AG04450 (cell line): ENCODE data around the gene MRGPRG. TPM values are rescaled to one million over a fixed set of nuclear protein-coding genes. Genes with fewer than 3 reads are reported as not detected.
A peak's percentile ranks its signal among the peaks of the same experiment; 100 is the strongest.
"Not testable (repeated sequence)": the region's sequence is repeated elsewhere in the genome, so short reads cannot be mapped to it uniquely, and the experiment has no call there.

Experiments
- CTCF ChIA-PET: fragments of 300-600, 350-600 bp; formaldehyde crosslinking; extraction: SDS; loops from one replicate; lab custom pipeline; 2022; ENCODE audit warnings: antibody characterized with exemption, inconsistent platforms; lab: Charles Lee
- POLR2A ChIA-PET: fragments of 350-600 bp; formaldehyde crosslinking; extraction: SDS; loops from one replicate; lab custom pipeline; 2021; ENCODE audit warnings: antibody characterized with exemption, inconsistent platforms; lab: Yijun Ruan, JAX
- DNase-seq: peaks from one replicate; pipeline ENCODE4 v3.0.0-alpha.2; 2011; ENCODE audit warnings: low read depth, low spot score
- H3K27ac ChIP-seq: one replicate; pipeline ENCODE4 v1.5.1; 2012; ENCODE audit warnings: low read depth, low read length, control low read depth
- H3K27me3 ChIP-seq: one replicate; pipeline ENCODE4 v1.6.0; 2012; ENCODE audit warnings: low read length; ENCODE audit not compliant: control insufficient read depth, insufficient read depth
- H3K4me3 ChIP-seq: 2 replicates; pipeline ENCODE4 v1.5.1; 2011; ENCODE audit warnings: mild to moderate bottlenecking, low read depth, low read length, control low read depth
- H3K9me3 ChIP-seq: 2 replicates; pipeline ENCODE4 v1.5.1; 2012; ENCODE audit warnings: low read length; ENCODE audit not compliant: control insufficient read depth, insufficient read depth
- CTCF ChIP-seq: IDR thresholded peaks from 2 replicates; pipeline ENCODE4 v1.5.1; 2011; ENCODE audit warnings: low read depth, low read length, control low read depth, inconsistent platforms
- polyA plus RNA-seq: library from polyadenylated mRNA; depleted of rRNA; stranded (reverse); fragments of >200 nt; gene quantifications from 2 replicates; pipeline ENCODE4 v1.2.3, GENCODE V29; 2011; rRNA removed

MRGPRG gene
- polyA plus RNA-seq, 1 experiment, result not detected

DNA sequence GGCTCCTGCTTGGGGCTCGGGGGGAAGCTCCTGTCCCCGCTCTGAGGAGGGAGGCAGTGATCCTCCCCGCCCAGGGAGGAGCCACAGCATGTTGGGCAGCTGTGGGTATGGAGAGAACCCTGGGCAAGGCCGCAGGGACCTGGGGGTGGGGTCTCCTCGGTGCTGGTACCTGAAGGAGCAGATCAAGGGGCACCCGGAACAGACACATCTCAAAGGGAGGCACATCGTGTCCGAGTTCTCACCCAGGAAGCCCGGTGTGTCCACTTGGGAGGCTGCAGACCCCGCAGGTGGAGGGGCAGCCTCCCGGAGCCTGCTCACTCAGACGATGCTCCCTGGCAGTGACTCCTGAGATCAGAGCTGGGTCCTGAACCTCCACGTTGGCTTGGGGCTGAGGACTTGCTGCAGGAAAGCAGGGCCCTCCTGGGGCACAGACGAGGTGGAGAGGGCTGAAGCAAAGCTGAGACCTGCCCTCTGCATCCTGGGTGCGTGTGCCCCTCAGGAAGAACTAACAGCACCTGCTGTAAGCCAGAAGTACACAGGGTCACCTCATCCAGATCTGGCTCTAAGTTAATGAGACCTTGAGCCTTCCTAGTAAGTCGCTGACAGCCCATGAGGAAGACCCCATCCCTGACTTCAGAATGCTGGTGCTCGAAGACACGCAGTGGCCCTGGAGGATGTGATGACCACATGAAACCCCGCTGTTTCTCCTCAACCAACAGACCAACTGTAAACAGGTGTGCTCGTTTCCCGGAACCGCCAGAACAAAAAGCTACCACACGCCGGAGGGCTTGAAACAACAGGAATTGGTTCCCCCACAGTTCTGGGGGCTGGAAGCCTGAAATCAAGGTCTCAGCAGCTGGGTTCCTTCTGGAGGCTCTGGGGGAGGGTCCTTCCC lies 47.6 kb downstream of the MRGPRG start:
- POLR2A ChIA-PET, result no interaction called here

DNA sequence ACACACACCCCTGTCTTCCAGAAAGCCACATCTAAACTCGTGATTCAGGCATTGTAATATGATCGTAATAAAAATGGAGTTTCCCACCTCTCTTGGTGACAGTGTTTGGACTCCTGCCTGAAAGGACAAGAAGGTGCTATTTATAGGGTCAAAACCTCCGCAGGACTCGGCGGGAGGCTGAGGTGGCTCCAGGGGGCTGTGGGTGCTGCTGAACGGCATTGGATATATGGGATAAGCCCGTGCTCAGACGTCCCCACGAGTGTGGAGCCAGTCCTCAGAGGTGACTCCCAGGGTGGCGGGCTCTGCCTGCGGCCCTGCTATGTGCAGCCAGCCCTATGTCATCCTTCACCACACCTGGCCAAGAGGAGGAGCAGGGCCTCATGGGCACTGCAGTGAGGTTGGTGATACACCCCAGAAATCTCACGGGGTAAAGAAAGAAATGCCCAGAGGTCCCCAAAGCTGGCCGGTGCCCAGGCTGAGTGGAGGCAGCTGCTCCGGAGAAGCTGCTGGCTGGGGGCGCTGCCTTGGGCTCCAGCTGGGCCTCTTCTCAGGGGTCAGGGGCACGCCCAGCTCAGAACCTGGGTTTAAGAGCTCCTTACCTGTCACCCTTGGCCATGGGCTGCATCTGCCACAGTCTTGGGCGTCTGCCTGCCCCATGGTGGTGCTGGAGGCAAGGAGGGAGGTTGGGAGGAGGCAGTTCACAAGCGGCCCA lies 48.4 kb downstream of the MRGPRG start:
- CTCF ChIA-PET, result interaction anchor here (1.1 kb wide), 2 partner anchors 25 to 133 kb away, joined by 3 read pairs; no protein-coding TSS in a partner anchor

More for the DNA sequence above, 47.6 kb downstream of the MRGPRG start:
- no peak overlapping the region for H3K27ac ChIP-seq
- no peak for DNase-seq
- no peak for TF ChIP-seq CTCF
- CTCF ChIA-PET, result no interaction called here
- H3K4me3 ChIP-seq, result no peak overlapping the region
- H3K9me3 ChIP-seq, result peaks cover 8% of the 10 kb centered on the region
- peaks cover 9% of the 10 kb centered on the region for H3K27me3 ChIP-seq

GRCh38 chr11:3169255-3170043 lies 49.2 kb downstream of the MRGPRG start:
- peaks cover 1% of the 10 kb centered on the region; the same call in 1 of the 2 replicates for H3K9me3 ChIP-seq
- POLR2A ChIA-PET, result interaction anchor here (0.7 to 1.1 kb wide), 2 partner anchors 9 kb away, joined by 3 read pairs; no protein-coding TSS in a partner anchor
- DNase-seq, result no peak
- no peak for TF ChIP-seq CTCF
- H3K4me3 ChIP-seq, result peak overlapping the region; percentile 58
- peak overlapping the region; percentile 83 for H3K27ac ChIP-seq
- CTCF ChIA-PET, result interaction anchor here (1.1 kb wide), 2 partner anchors 26 to 132 kb away, joined by 3 read pairs; no protein-coding TSS in a partner anchor
- peaks cover 7% of the 10 kb centered on the region for H3K27me3 ChIP-seq

More for the DNA sequence above, 48.4 kb downstream of the MRGPRG start:
- TF ChIP-seq CTCF, result no peak
- Histone ChIP-seq H3K9me3 (peaks cover under 1% of the 10 kb centered on the region; the same call in 1 of the 2 replicates), H3K27me3 (peaks cover 7% of the 10 kb centered on the region), H3K4me3 (peak overlapping the region; percentile 58), H3K27ac (peak overlapping the region; percentile 39)
- POLR2A ChIA-PET, result no interaction called here
- DNase-seq, result no peak

- Histone ChIP-seq H3K27ac (peak overlapping the region; percentile 83), H3K4me3 (peak overlapping the region; percentile 58; the same call in 1 of the 2 replicates)
- H3K9me3 ChIP-seq, DNase-seq, H3K27me3 ChIP-seq: not testable (repeated sequence)
- ChIA-PET CTCF (interaction anchor here (1.1 kb wide), 2 partner anchors 26 to 131 kb away, joined by 3 read pairs; no protein-coding TSS in a partner anchor), POLR2A (interaction anchor here (1.1 kb wide), 1 partner anchor 8 kb away, joined by 3 read pairs; no protein-coding TSS in a partner anchor)
Measured at GRCh38 chr11:3168742-3169254, 49.8 kb downstream of the MRGPRG start.

Other genes starting within 250 kb of the MRGPRG start
- gene NAP1L4, start 226.5 kb downstream of the MRGPRG start, polyA plus RNA-seq, result 88.5 and 107 TPM in 2 replicates
- 137 and 139 TPM in 2 replicates for gene CARS1, start 161.4 kb downstream of the MRGPRG start, polyA plus RNA-seq
- gene OSBPL5, start 53.5 kb downstream of the MRGPRG start, polyA plus RNA-seq, result 7.4 and 11.9 TPM in 2 replicates
- not detected in 2 replicates for gene MRGPRE, start 13.6 kb upstream of the MRGPRG start, polyA plus RNA-seq
- 11.3 and 14.5 TPM in 2 replicates for gene ZNF195, start 160.3 kb upstream of the MRGPRG start, polyA plus RNA-seq